HUES6 (cell line): Measurements from ENCODE around the gene SAT1.

Experiments used
- H3K27ac ChIP-seq: 2 replicates; pipeline ENCODE4 v1.7.0; 2013; ENCODE audit warnings: low read depth, mild to moderate bottlenecking, low read length, inconsistent platforms
- H3K27me3 ChIP-seq: 2 replicates; pipeline ENCODE4 v1.6.1; 2013; ENCODE audit warnings: low read length; ENCODE audit not compliant: control insufficient read depth, insufficient read depth
- H3K36me3 ChIP-seq: 2 replicates; pipeline ENCODE4 v1.6.1; 2013; ENCODE audit warnings: low read length; ENCODE audit not compliant: control insufficient read depth, insufficient read depth
- H3K4me1 ChIP-seq: 2 replicates; pipeline ENCODE4 v1.6.1; 2013; ENCODE audit warnings: low read length; ENCODE audit not compliant: control insufficient read depth, insufficient read depth
- H3K4me3 ChIP-seq: 2 replicates; pipeline ENCODE4 v1.5.1; 2013; ENCODE audit warnings: low read depth, low read length
- H3K9ac ChIP-seq: one replicate; pipeline ENCODE4 v1.6.1; 2013; ENCODE audit warnings: mild to moderate bottlenecking, low read length
- H3K9me3 ChIP-seq: 2 replicates; pipeline ENCODE4 v1.6.1; 2013; ENCODE audit warnings: low read depth, low read length; ENCODE audit not compliant: control insufficient read depth, insufficient read depth

SAT1 gene

DNA sequence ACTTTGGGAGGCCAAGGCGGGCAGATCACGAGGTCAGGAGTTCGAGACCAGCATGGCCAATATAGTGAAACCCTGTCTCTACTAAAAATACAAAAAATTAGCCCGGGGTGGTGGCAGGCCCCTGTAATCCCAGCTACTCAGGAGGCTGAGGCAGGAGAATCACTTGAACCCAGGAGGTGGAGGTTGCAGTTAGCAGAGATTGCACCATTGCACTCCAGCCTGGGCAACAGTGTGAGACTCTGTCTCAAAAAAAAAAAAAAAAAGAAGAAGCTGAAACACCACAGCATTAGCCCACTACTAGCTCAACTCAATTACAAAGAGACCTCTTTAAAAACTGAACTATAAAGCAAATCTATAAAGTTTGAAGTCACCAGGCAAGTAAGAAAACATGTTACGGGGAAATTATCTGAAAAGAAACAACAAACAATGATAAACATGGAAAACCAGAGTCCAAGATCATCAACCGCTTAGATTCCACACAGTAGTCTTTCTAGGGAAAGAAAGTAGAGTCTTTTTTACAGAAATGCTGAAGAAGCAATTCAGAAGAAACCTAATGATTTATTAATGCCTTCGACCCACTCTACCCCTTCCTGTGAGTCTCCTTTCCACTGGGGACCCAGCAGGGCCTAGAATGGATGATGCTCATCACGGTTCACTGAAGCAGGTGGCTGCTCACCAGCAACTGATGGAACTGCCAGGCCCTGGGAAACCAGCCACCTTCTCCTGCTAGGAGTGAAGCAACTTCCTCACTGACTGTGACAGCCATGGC is 6.6 kb downstream of the SAT1 start:
- Histone ChIP-seq H3K4me1 (peaks cover 11% of the 10 kb centered on the region), H3K36me3 (peaks cover 20% of the 10 kb centered on the region), H3K9ac (no peak overlapping the region), H3K4me3 (no peak overlapping the region), H3K27ac (no peak overlapping the region), H3K27me3 (no peaks in the 10 kb centered on the region), H3K9me3 (no peaks in the 10 kb centered on the region)

DNA sequence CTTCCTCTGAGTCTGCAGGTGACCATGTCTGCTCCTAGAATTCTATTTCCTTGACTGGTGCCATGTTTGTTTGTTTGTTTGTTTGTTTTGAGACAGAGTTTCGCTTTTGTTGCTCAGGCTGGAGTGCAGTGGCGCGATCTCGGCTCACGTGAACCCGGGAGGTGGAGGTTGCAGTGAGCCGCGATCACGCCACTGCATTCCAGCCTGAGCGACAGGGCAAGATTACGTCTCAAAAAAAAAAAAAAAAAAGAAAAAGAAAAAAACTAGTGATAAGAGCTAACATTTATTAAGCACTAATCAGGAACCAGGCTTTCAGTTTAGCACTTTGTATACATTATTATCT is 7.2 kb downstream of the SAT1 start:
- peaks cover 9% of the 10 kb centered on the region for H3K4me1 ChIP-seq
- no peaks in the 10 kb centered on the region for H3K9me3 ChIP-seq
- H3K27ac ChIP-seq: no peak overlapping the region
- H3K36me3 ChIP-seq: peaks cover 14% of the 10 kb centered on the region
- H3K4me3 ChIP-seq: no peak overlapping the region
- no peaks in the 10 kb centered on the region for H3K27me3 ChIP-seq
- no peak overlapping the region for H3K9ac ChIP-seq

- Histone ChIP-seq H3K4me1 (peaks cover 14% of the 10 kb centered on the region), H3K9me3 (no peaks in the 10 kb centered on the region), H3K4me3 (no peak overlapping the region), H3K27ac (no peak overlapping the region), H3K9ac (no peak overlapping the region), H3K36me3 (no peaks in the 10 kb centered on the region), H3K27me3 (no peaks in the 10 kb centered on the region)
Measured at GRCh38 chrX:23792861-23793553, 10.0 kb downstream of the SAT1 start.

- Histone ChIP-seq H3K36me3 (no peaks in the 10 kb centered on the region), H3K4me1 (peaks cover 6% of the 10 kb centered on the region; the same call in 1 of the 2 replicates), H3K4me3 (no peak overlapping the region), H3K27ac (no peak overlapping the region), H3K9me3 (no peaks in the 10 kb centered on the region), H3K9ac (no peak overlapping the region), H3K27me3 (no peaks in the 10 kb centered on the region)
Measured at GRCh38 chrX:23795221-23795620, 12.2 kb downstream of the SAT1 start.

- Histone ChIP-seq H3K4me3 (no peak overlapping the region), H3K27me3 (no peaks in the 10 kb centered on the region), H3K4me1 (peaks cover 6% of the 10 kb centered on the region; the same call in 1 of the 2 replicates), H3K9ac (no peak overlapping the region), H3K36me3 (no peaks in the 10 kb centered on the region), H3K27ac (no peak overlapping the region), H3K9me3 (no peaks in the 10 kb centered on the region)
Measured at GRCh38 chrX:23797371-23798128, 14.6 kb downstream of the SAT1 start.

DNA sequence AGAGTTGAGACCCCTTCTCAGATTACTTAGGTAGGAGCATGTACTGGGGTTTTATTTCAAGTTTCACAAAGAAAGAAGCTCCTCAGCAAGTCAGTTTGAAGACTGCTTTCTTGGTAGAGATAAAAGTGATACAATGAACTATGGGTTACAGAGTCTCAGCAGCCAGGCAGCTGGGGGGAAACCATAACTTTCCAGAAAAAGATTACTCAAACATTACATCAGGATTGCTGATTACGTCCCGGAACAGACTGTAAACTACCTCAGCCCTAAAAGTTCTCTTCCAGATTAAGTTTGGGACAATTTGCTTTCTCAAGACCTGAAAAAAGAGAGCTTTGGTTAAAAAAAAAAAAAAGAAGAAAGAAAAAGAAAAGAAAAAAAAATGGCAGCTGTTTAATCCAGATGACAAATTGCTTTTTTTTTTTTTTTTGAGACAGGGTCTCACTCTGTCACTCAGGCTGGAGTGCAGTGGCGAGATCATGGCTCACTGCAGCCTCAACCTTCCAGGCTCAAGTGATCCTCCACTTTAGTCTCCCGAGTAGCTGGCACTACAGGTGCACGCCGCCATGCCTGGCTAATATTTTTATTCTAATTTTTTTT is 16.6 kb downstream of the SAT1 start:
- Histone ChIP-seq H3K27ac (no peak overlapping the region), H3K4me3 (no peak overlapping the region), H3K9me3 (no peaks in the 10 kb centered on the region), H3K36me3 (no peaks in the 10 kb centered on the region), H3K4me1 (peaks cover 15% of the 10 kb centered on the region; the same call in 1 of the 2 replicates), H3K27me3 (no peaks in the 10 kb centered on the region), H3K9ac (no peak overlapping the region)

GRCh38 chrX:23802431-23802830 is 19.5 kb downstream of the SAT1 start:
- Histone ChIP-seq H3K9ac (no peak overlapping the region), H3K27me3 (no peaks in the 10 kb centered on the region), H3K27ac (no peak overlapping the region), H3K4me3 (no peak overlapping the region), H3K9me3 (no peaks in the 10 kb centered on the region), H3K36me3 (no peaks in the 10 kb centered on the region), H3K4me1 (peaks cover 16% of the 10 kb centered on the region)

GRCh38 chrX:23803931-23804381 is 21.0 kb downstream of the SAT1 start:
- no peak overlapping the region for H3K27ac ChIP-seq

DNA sequence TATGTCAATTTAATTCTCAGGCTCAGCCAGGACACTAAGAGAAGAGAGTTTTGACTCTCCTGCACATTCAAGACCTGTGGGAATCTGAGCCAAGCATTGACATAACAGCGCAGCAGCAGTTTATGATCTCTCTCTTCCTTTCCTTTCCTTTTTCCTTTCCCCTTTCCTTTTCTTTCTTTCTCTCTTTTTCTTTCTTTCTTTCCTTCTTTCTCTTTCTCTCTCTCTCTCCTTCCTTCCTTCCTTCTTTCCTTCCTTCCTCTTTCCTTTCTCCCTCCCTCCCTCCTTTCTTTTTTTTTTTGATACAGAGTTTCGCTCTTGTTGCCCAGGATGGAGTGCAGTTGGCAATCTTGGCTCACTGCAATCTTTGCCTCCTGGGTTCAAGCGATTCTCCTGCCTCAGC is 21.6 kb downstream of the SAT1 start:
- peaks cover 18% of the 10 kb centered on the region for H3K4me1 ChIP-seq
- H3K27me3 ChIP-seq: no peaks in the 10 kb centered on the region
- H3K9ac ChIP-seq: no peak overlapping the region
- no peak overlapping the region for H3K4me3 ChIP-seq
- H3K36me3 ChIP-seq: no peaks in the 10 kb centered on the region
- H3K27ac ChIP-seq: no peak overlapping the region
- H3K9me3 ChIP-seq: no peaks in the 10 kb centered on the region

More at GRCh38 chrX:23803931-23804381, 21.0 kb downstream of the SAT1 start:
- no peak overlapping the region for H3K9ac ChIP-seq
- H3K36me3 ChIP-seq: no peaks in the 10 kb centered on the region
- peaks cover 18% of the 10 kb centered on the region for H3K4me1 ChIP-seq
- no peaks in the 10 kb centered on the region for H3K9me3 ChIP-seq
- H3K4me3 ChIP-seq: no peak overlapping the region
- H3K27me3 ChIP-seq: no peaks in the 10 kb centered on the region

DNA sequence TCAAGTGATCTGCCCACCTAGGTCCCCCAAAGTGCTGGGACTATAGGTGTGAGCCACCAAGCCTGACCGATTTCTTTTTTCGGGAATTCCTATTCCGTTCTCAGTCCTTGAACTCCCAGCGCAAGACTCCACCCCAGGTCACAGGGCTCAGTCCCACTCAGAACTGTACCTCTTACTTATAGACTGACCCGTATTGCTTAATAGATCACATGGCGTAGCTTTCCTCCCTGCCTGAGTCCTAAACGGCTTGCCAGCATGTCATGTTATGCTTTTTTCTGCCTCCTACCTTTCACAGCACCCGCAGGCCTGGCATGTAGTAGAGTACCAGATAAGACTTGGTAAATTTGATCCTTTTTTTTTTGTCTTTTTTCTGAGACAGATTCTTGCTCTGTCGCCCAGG is 22.4 kb downstream of the SAT1 start:
- Histone ChIP-seq H3K4me3 (no peak overlapping the region), H3K4me1 (peaks cover 18% of the 10 kb centered on the region), H3K27me3 (no peaks in the 10 kb centered on the region), H3K9ac (no peak overlapping the region), H3K36me3 (no peaks in the 10 kb centered on the region), H3K9me3 (no peaks in the 10 kb centered on the region), H3K27ac (no peak overlapping the region)
